ENCODE measurements around the gene QPRT. TPM values are rescaled to one million over a fixed set of nuclear protein-coding genes. Genes with fewer than 3 reads are reported as not detected.
"Not testable (repeated sequence)": the region's sequence is repeated elsewhere in the genome, so short reads cannot be mapped to it uniquely, and the experiment has no call there.

QPRT gene
- total and polyA plus RNA-seq, 4 donors: 15.8 to 52.0 (median 39.8) TPM

GRCh38 chr16:29740630-29741015, 61.6 kb downstream of the QPRT start:
- not testable (repeated sequence) for H3K27me3 ChIP-seq (ENCODE audit: control insufficient read depth, insufficient read depth, low read length); DNase-seq (ENCODE audit: low read depth in 4 of 6, low spot score in 6 of 6); H3K9me3 ChIP-seq (ENCODE audit: control insufficient read depth, insufficient read depth, low read length); H3K36me3 ChIP-seq (ENCODE audit: control insufficient read depth, insufficient read depth, low read length); H3K27ac ChIP-seq (ENCODE audit: low read depth, low read length); H3K4me1 ChIP-seq (ENCODE audit: control insufficient read depth, insufficient read depth, low read length); H3K4me3 ChIP-seq (ENCODE audit: low read depth, low read length)
- 97% methylated on average over 6 of the region's 11 CpGs for WGBS (ENCODE audit: insufficient coverage)

GRCh38 chr16:29742683-29743275, 63.8 kb downstream of the QPRT start:
- Histone ChIP-seq H3K27ac (ENCODE audit: low read depth, low read length) (no peak overlapping the region), H3K4me3 (ENCODE audit: low read depth, low read length) (no peak overlapping the region), H3K36me3 (ENCODE audit: control insufficient read depth, insufficient read depth, low read length) (peaks cover 2% of the 10 kb centered on the region), H3K9me3 (ENCODE audit: control insufficient read depth, insufficient read depth, low read length) (no peaks in the 10 kb centered on the region), H3K27me3 (ENCODE audit: control insufficient read depth, insufficient read depth, low read length) (no peaks in the 10 kb centered on the region), H3K4me1 (ENCODE audit: control insufficient read depth, insufficient read depth, low read length) (no peaks in the 10 kb centered on the region)
- whole genome bisulfite sequencing (ENCODE audit: insufficient coverage): 89% methylated on average over 5 of the region's 7 CpGs
- DNase-seq (ENCODE audit: low read depth in 4 of 6, low spot score in 6 of 6): no peak

- Histone ChIP-seq H3K27me3 (ENCODE audit: control insufficient read depth, insufficient read depth, low read length) (no peaks in the 10 kb centered on the region), H3K4me1 (ENCODE audit: control insufficient read depth, insufficient read depth, low read length) (no peaks in the 10 kb centered on the region), H3K36me3 (ENCODE audit: control insufficient read depth, insufficient read depth, low read length) (peaks cover 2% of the 10 kb centered on the region), H3K27ac (ENCODE audit: low read depth, low read length) (no peak overlapping the region), H3K9me3 (ENCODE audit: control insufficient read depth, insufficient read depth, low read length) (no peaks in the 10 kb centered on the region), H3K4me3 (ENCODE audit: low read depth, low read length) (no peak overlapping the region)
- DNase-seq (ENCODE audit: low read depth in 4 of 6, low spot score in 6 of 6): no peak
- WGBS (ENCODE audit: insufficient coverage): 82% methylated on average over 4 of the region's 5 CpGs
Observed at GRCh38 chr16:29743475-29743826, 64.5 kb downstream of the QPRT start.

GRCh38 chr16:29743827-29744531, 65.0 kb downstream of the QPRT start:
- no peak for DNase-seq (ENCODE audit: low read depth in 4 of 6, low spot score in 6 of 6)
- Histone ChIP-seq H3K36me3 (ENCODE audit: control insufficient read depth, insufficient read depth, low read length) (peaks cover 2% of the 10 kb centered on the region), H3K4me1 (ENCODE audit: control insufficient read depth, insufficient read depth, low read length) (no peaks in the 10 kb centered on the region), H3K4me3 (ENCODE audit: low read depth, low read length) (no peak overlapping the region), H3K9me3 (ENCODE audit: control insufficient read depth, insufficient read depth, low read length) (no peaks in the 10 kb centered on the region), H3K27ac (ENCODE audit: low read depth, low read length) (no peak overlapping the region), H3K27me3 (ENCODE audit: control insufficient read depth, insufficient read depth, low read length) (no peaks in the 10 kb centered on the region)
- WGBS (ENCODE audit: insufficient coverage): 85% methylated on average over 20 of the region's 21 CpGs

- DNase-seq (ENCODE audit: low read depth in 4 of 6, low spot score in 6 of 6): no peak
- WGBS (ENCODE audit: insufficient coverage): 90% methylated on average over 19 of the region's 20 CpGs
- H3K9me3 ChIP-seq (ENCODE audit: control insufficient read depth, insufficient read depth, low read length): no peaks in the 10 kb centered on the region
- H3K4me1 ChIP-seq (ENCODE audit: control insufficient read depth, insufficient read depth, low read length): no peaks in the 10 kb centered on the region
- no peak overlapping the region for H3K4me3 ChIP-seq (ENCODE audit: low read depth, low read length)
- no peak overlapping the region for H3K27ac ChIP-seq (ENCODE audit: low read depth, low read length)
- H3K27me3 ChIP-seq (ENCODE audit: control insufficient read depth, insufficient read depth, low read length): no peaks in the 10 kb centered on the region
- H3K36me3 ChIP-seq (ENCODE audit: control insufficient read depth, insufficient read depth, low read length): peaks cover 2% of the 10 kb centered on the region
Observed at GRCh38 chr16:29744541-29745101, 65.6 kb downstream of the QPRT start.

GRCh38 chr16:29745121-29745852, 66.3 kb downstream of the QPRT start:
- no peaks in the 10 kb centered on the region for H3K27me3 ChIP-seq (ENCODE audit: control insufficient read depth, insufficient read depth, low read length)
- WGBS (ENCODE audit: insufficient coverage): 67% methylated on average over 14 of the region's 16 CpGs
- no peak for DNase-seq (ENCODE audit: low read depth in 4 of 6, low spot score in 6 of 6)
- no peaks in the 10 kb centered on the region for H3K4me1 ChIP-seq (ENCODE audit: control insufficient read depth, insufficient read depth, low read length)
- no peak overlapping the region for H3K27ac ChIP-seq (ENCODE audit: low read depth, low read length)
- H3K4me3 ChIP-seq (ENCODE audit: low read depth, low read length): no peak overlapping the region
- H3K36me3 ChIP-seq (ENCODE audit: control insufficient read depth, insufficient read depth, low read length): peaks cover 2% of the 10 kb centered on the region
- no peaks in the 10 kb centered on the region for H3K9me3 ChIP-seq (ENCODE audit: control insufficient read depth, insufficient read depth, low read length)

- Histone ChIP-seq H3K36me3 (ENCODE audit: control insufficient read depth, insufficient read depth, low read length) (peaks cover 2% of the 10 kb centered on the region), H3K9me3 (ENCODE audit: control insufficient read depth, insufficient read depth, low read length) (no peaks in the 10 kb centered on the region), H3K27ac (ENCODE audit: low read depth, low read length) (no peak within 1 kb of the TSS), H3K4me3 (ENCODE audit: low read depth, low read length) (no peak within 1 kb of the TSS), H3K4me1 (ENCODE audit: control insufficient read depth, insufficient read depth, low read length) (no peaks in the 10 kb centered on the region), H3K27me3 (ENCODE audit: control insufficient read depth, insufficient read depth, low read length) (no peaks in the 10 kb centered on the region)
- WGBS (ENCODE audit: insufficient coverage): 52% methylated on average over 11 of the region's 12 CpGs
- peak in 1 of 6 donors; percentile 11 for DNase-seq (ENCODE audit: low read depth in 4 of 6, low spot score in 6 of 6)
Observed at GRCh38 chr16:29745853-29746345, 66.9 kb downstream of the QPRT start, which contains the start of gene C16orf54. Gene C16orf54, minus strand, starts transcription at chr16:29745990. Its CDS starts 1,039 bp downstream, at chr16:29744951.

GRCh38 chr16:29746518-29746917, 67.5 kb downstream of the QPRT start:
- not testable (repeated sequence) for H3K36me3 ChIP-seq (ENCODE audit: control insufficient read depth, insufficient read depth, low read length); H3K9me3 ChIP-seq (ENCODE audit: control insufficient read depth, insufficient read depth, low read length); H3K27me3 ChIP-seq (ENCODE audit: control insufficient read depth, insufficient read depth, low read length); H3K27ac ChIP-seq (ENCODE audit: low read depth, low read length); DNase-seq (ENCODE audit: low read depth in 4 of 6, low spot score in 6 of 6); H3K4me1 ChIP-seq (ENCODE audit: control insufficient read depth, insufficient read depth, low read length); H3K4me3 ChIP-seq (ENCODE audit: low read depth, low read length)
- WGBS (ENCODE audit: insufficient coverage): 75% methylated on average over 1 of the region's 4 CpGs
